CD4-positive, CD25-positive, alpha-beta regulatory T cell (primary cell): Measurements from ENCODE around the gene MMP2. TPM values are rescaled to one million over a fixed set of nuclear protein-coding genes. Genes with fewer than 3 reads are reported as not detected.

Source experiments
- ATAC-seq, 2 donors: fragments of 150-1000 bp; cut with Tn5 transposase; one replicate each; pipeline ENCODE4 v1.10.0; 2021; ENCODE audit warnings: low read depth in 2 of 2, moderate number of reproducible peaks in 2 of 2, moderate library complexity in 1 of 2
- DNase-seq, 3 donors: peaks; one replicate each; pipeline versions ENCODE4 v3.0.0 to v3.0.0-alpha.2; 2012 to 2022; ENCODE audit warnings: mixed read lengths in 1 of 3
- H3K27ac ChIP-seq: one replicate; pipeline ENCODE4 v1.7.0; 2013; ENCODE audit warnings: mild to moderate bottlenecking, low read length; ENCODE audit not compliant: insufficient read depth, poor library complexity, severe bottlenecking
- H3K27me3 ChIP-seq: one replicate; pipeline ENCODE4 v1.7.0; 2013; ENCODE audit warnings: low read length; ENCODE audit not compliant: control insufficient read depth, insufficient read depth
- H3K36me3 ChIP-seq: one replicate; pipeline ENCODE4 v1.7.0; 2013; ENCODE audit warnings: mild to moderate bottlenecking, low read length, moderate library complexity; ENCODE audit not compliant: control insufficient read depth, insufficient read depth
- H3K4me1 ChIP-seq: 2 replicates; pipeline ENCODE4 v1.7.0; 2013; ENCODE audit warnings: mild to moderate bottlenecking, low read length; ENCODE audit not compliant: insufficient read depth, control insufficient read depth, poor library complexity, severe bottlenecking
- H3K4me3 ChIP-seq: one replicate; pipeline ENCODE4 v1.7.0; 2013; ENCODE audit warnings: low read depth, mild to moderate bottlenecking, low read length, moderate library complexity
- H3K9me3 ChIP-seq, 2 experiments: 1 replicate in 1 of 2; 2 replicates in 1 of 2; pipeline ENCODE4 v1.7.0; 2013; ENCODE audit warnings: low read length in 2 of 2, mild to moderate bottlenecking in 1 of 2, moderate library complexity in 1 of 2; ENCODE audit not compliant: control insufficient read depth in 2 of 2
- H3K27ac Mint-ChIP-seq, 3 donors: one replicate each; pipeline ENCODE4 v1.8.0; 2020 to 2022; ENCODE audit warnings: mild to moderate bottlenecking in 3 of 3, mixed read lengths in 3 of 3, moderate library complexity in 2 of 3
- H3K27me3 Mint-ChIP-seq: one replicate; pipeline ENCODE4 v1.8.0; 2022; ENCODE audit warnings: mild to moderate bottlenecking, mixed read lengths
- H3K36me3 Mint-ChIP-seq: one replicate; pipeline ENCODE4 v1.8.0; 2020; ENCODE audit warnings: mixed read lengths
- H3K4me1 Mint-ChIP-seq, 4 donors: one replicate each; pipeline ENCODE4 v1.8.0; 2020 to 2022; ENCODE audit warnings: mixed read lengths in 4 of 4, mild to moderate bottlenecking in 1 of 4
- H3K4me3 Mint-ChIP-seq, 4 donors: one replicate each; pipeline ENCODE4 v1.8.0; 2020 to 2022; ENCODE audit warnings: mild to moderate bottlenecking in 4 of 4, mixed read lengths in 4 of 4, moderate library complexity in 3 of 4
- H3K9me3 Mint-ChIP-seq, 7 donors: one replicate each; pipeline ENCODE4 v1.8.0; 2020 to 2022; ENCODE audit warnings: mixed read lengths in 7 of 7, mild to moderate bottlenecking in 3 of 7, moderate library complexity in 2 of 7
- polyA plus RNA-seq, 4 donors: library from polyadenylated mRNA; unstranded; fragments of 300-500 nt; fragmentation: Illumina TruSeq; gene quantifications; one replicate each; pipeline ENCODE4 v1.2.3, GENCODE V29; 2021
- total RNA-seq: library from RNA; stranded (reverse); gene quantifications from one replicate; pipeline ENCODE4 v1.2.3, GENCODE V29; 2022

Gene MMP2
- total and polyA plus RNA-seq, 5 donors from 2014 or later, result 0.49 TPM; not detected in 4

GRCh38 chr16:55479430-55480140, 587 bp downstream of the MMP2 start:
- H3K27me3 Mint-ChIP-seq, result peaks cover 20% of the 10 kb centered on the region
- no peaks in the 10 kb centered on the region for H3K36me3 Mint-ChIP-seq
- no peak overlapping the region for H3K27ac ChIP-seq
- no peaks in the 10 kb centered on the region for H3K36me3 ChIP-seq
- ATAC-seq (no peak), DNase-seq (no peak)
- H3K27me3 ChIP-seq, result peaks cover 4% of the 10 kb centered on the region
- no peak overlapping the region for H3K4me3 Mint-ChIP-seq
- no peaks in the 10 kb centered on the region for H3K4me1 ChIP-seq
- H3K9me3 ChIP-seq, result no peaks in the 10 kb centered on the region
- H3K9me3 Mint-ChIP-seq, result peaks cover 0 to 1% (median 0%) of the 10 kb centered on the region in 7 donors
- H3K4me1 Mint-ChIP-seq, result no peaks in the 10 kb centered on the region
- H3K27ac Mint-ChIP-seq, result no peak overlapping the region
- H3K4me3 ChIP-seq, result no peak overlapping the region

- peaks cover 20% of the 10 kb centered on the region for H3K27me3 Mint-ChIP-seq
These were observed 1.2 kb downstream of the MMP2 start for GRCh38 chr16:55480228-55480655.

GRCh38 chr16:55481023-55481422, 2.0 kb downstream of the MMP2 start:
- H3K27ac Mint-ChIP-seq, result no peak overlapping the region
- ATAC-seq (no peak), DNase-seq (no peak)
- Histone ChIP-seq H3K27me3 (peaks cover 4% of the 10 kb centered on the region), H3K4me3 (no peak overlapping the region), H3K27ac (no peak overlapping the region), H3K36me3 (no peaks in the 10 kb centered on the region), H3K9me3 (no peaks in the 10 kb centered on the region), H3K4me1 (no peaks in the 10 kb centered on the region)
- H3K27me3 Mint-ChIP-seq, result peaks cover 20% of the 10 kb centered on the region
- H3K4me1 Mint-ChIP-seq, result no peaks in the 10 kb centered on the region
- H3K9me3 Mint-ChIP-seq, result peaks cover 0 to 6% (median 0%) of the 10 kb centered on the region in 7 donors
- H3K4me3 Mint-ChIP-seq, result no peak overlapping the region
- H3K36me3 Mint-ChIP-seq, result no peaks in the 10 kb centered on the region

More at GRCh38 chr16:55480228-55480655, 1.2 kb downstream of the MMP2 start:
- Histone ChIP-seq H3K27me3 (peaks cover 4% of the 10 kb centered on the region), H3K4me1 (no peaks in the 10 kb centered on the region), H3K9me3 (no peaks in the 10 kb centered on the region), H3K27ac (no peak overlapping the region), H3K36me3 (no peaks in the 10 kb centered on the region), H3K4me3 (no peak overlapping the region)
- H3K9me3 Mint-ChIP-seq, result peaks cover 0 to 6% (median 0%) of the 10 kb centered on the region in 7 donors
- no peak overlapping the region for H3K27ac Mint-ChIP-seq
- H3K36me3 Mint-ChIP-seq, result no peaks in the 10 kb centered on the region
- H3K4me3 Mint-ChIP-seq, result no peak overlapping the region
- ATAC-seq (no peak), DNase-seq (no peak)
- H3K4me1 Mint-ChIP-seq, result no peaks in the 10 kb centered on the region

- H3K27ac Mint-ChIP-seq, result no peak overlapping the region
- H3K4me3 Mint-ChIP-seq, result no peak overlapping the region
- DNase-seq, result no peak
- H3K4me3 ChIP-seq, result no peak overlapping the region
- peaks cover 0 to 6% (median 0%) of the 10 kb centered on the region in 7 donors for H3K9me3 Mint-ChIP-seq
- H3K36me3 ChIP-seq, result no peaks in the 10 kb centered on the region
- H3K27me3 ChIP-seq, result peaks cover 4% of the 10 kb centered on the region
- H3K36me3 Mint-ChIP-seq, result no peaks in the 10 kb centered on the region
- ATAC-seq, result no peak
- H3K4me1 Mint-ChIP-seq, result no peaks in the 10 kb centered on the region
- H3K4me1 ChIP-seq, result no peaks in the 10 kb centered on the region
- H3K9me3 ChIP-seq, result no peaks in the 10 kb centered on the region
- H3K27ac ChIP-seq, result no peak overlapping the region
- peaks cover 20% of the 10 kb centered on the region for H3K27me3 Mint-ChIP-seq
These were observed 3.1 kb downstream of the MMP2 start for GRCh38 chr16:55482056-55482455.

- H3K36me3 ChIP-seq, result no peaks in the 10 kb centered on the region
- no peaks in the 10 kb centered on the region for H3K4me1 ChIP-seq
- H3K9me3 ChIP-seq, result no peaks in the 10 kb centered on the region
- H3K27me3 ChIP-seq, result no peaks in the 10 kb centered on the region
- Mint-ChIP-seq H3K27me3 (no peaks in the 10 kb centered on the region), H3K36me3 (no peaks in the 10 kb centered on the region), H3K9me3 (peaks cover 0 to 6% (median 1%) of the 10 kb centered on the region in 7 donors), H3K4me3 (no peak overlapping the region), H3K4me1 (no peaks in the 10 kb centered on the region), H3K27ac (no peak overlapping the region)
- ATAC-seq, result no peak
- no peak overlapping the region for H3K4me3 ChIP-seq
- DNase-seq, result no peak
- no peak overlapping the region for H3K27ac ChIP-seq
These were observed 8.2 kb downstream of the MMP2 start for GRCh38 chr16:55487048-55487803.

GRCh38 chr16:55488306-55488705, 9.3 kb downstream of the MMP2 start:
- Mint-ChIP-seq H3K4me1 (no peaks in the 10 kb centered on the region), H3K27ac (no peak overlapping the region), H3K9me3 (peaks cover 0 to 6% (median 1%) of the 10 kb centered on the region in 7 donors), H3K36me3 (no peaks in the 10 kb centered on the region), H3K4me3 (no peak overlapping the region), H3K27me3 (no peaks in the 10 kb centered on the region)
- Histone ChIP-seq H3K4me1 (no peaks in the 10 kb centered on the region), H3K36me3 (no peaks in the 10 kb centered on the region), H3K4me3 (no peak overlapping the region), H3K27ac (no peak overlapping the region), H3K27me3 (no peaks in the 10 kb centered on the region), H3K9me3 (no peaks in the 10 kb centered on the region)
- ATAC-seq, result no peak
- no peak for DNase-seq

- no peaks in the 10 kb centered on the region for H3K4me1 Mint-ChIP-seq
- DNase-seq, result no peak
- Histone ChIP-seq H3K27me3 (no peaks in the 10 kb centered on the region), H3K27ac (no peak overlapping the region), H3K4me1 (no peaks in the 10 kb centered on the region), H3K9me3 (no peaks in the 10 kb centered on the region), H3K36me3 (no peaks in the 10 kb centered on the region), H3K4me3 (no peak overlapping the region)
- no peak overlapping the region for H3K4me3 Mint-ChIP-seq
- H3K9me3 Mint-ChIP-seq, result peaks cover 0 to 6% (median 1%) of the 10 kb centered on the region in 7 donors
- H3K27me3 Mint-ChIP-seq, result no peaks in the 10 kb centered on the region
- H3K27ac Mint-ChIP-seq, result no peak overlapping the region
- ATAC-seq, result no peak
- H3K36me3 Mint-ChIP-seq, result no peaks in the 10 kb centered on the region
These were observed 10.3 kb downstream of the MMP2 start for GRCh38 chr16:55489119-55489955.
